Dermis microvascular lymphatic vessel endothelial cell (primary cell): ENCODE data around the gene NUDT14. TPM values are rescaled to one million over a fixed set of nuclear protein-coding genes. Genes with fewer than 3 reads are reported as not detected.

Experiments
- DNase-seq, 2 donors: peaks; one replicate each; pipeline versions ENCODE4 v3.0.0 to v3.0.0-alpha.2; 2010; ENCODE audit warnings: low read depth in 2 of 2
- total RNA-seq: library from RNA; depleted of rRNA; stranded (reverse); fragments of >200 nt; gene quantifications from 2 replicates; pipeline ENCODE4 v1.2.1, GENCODE V29; 2014

NUDT14 gene
- total RNA-seq, 1 donor from 2014 or later = 54.4 TPM

DNA sequence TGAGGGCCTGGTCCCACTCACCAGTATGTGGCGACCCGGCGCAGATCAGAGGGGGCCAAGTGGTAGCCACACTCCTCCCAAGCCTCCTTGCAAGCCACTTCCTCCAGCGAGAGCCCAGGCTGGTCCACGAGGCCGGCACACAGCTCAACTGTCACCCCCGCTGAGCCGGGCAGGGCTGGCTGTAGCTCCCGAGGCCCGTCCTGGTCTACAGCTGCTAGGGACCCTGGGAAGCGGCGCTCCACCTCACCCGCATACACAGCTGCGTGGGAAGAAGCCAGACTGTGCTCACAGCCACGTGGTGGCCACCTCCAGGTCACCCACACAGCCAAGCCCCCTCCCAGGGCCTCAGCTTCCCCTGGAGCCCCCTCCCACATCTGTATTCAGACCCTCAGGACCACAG is 4.6 kb downstream of the NUDT14 start:
- DNase-seq = no peak

GRCh38 chr14:105173901-105174894 is 6.9 kb downstream of the NUDT14 start:
- peak in 1 of 2 donors; percentile 63 for DNase-seq

GRCh38 chr14:105173145-105173544 is 8.0 kb downstream of the NUDT14 start:
- DNase-seq = no peak

GRCh38 chr14:105172476-105172875 is 8.6 kb downstream of the NUDT14 start:
- no peak for DNase-seq

GRCh38 chr14:105171004-105171673 is 10.0 kb downstream of the NUDT14 start:
- peak in 1 of 2 donors; percentile 38 for DNase-seq

DNA sequence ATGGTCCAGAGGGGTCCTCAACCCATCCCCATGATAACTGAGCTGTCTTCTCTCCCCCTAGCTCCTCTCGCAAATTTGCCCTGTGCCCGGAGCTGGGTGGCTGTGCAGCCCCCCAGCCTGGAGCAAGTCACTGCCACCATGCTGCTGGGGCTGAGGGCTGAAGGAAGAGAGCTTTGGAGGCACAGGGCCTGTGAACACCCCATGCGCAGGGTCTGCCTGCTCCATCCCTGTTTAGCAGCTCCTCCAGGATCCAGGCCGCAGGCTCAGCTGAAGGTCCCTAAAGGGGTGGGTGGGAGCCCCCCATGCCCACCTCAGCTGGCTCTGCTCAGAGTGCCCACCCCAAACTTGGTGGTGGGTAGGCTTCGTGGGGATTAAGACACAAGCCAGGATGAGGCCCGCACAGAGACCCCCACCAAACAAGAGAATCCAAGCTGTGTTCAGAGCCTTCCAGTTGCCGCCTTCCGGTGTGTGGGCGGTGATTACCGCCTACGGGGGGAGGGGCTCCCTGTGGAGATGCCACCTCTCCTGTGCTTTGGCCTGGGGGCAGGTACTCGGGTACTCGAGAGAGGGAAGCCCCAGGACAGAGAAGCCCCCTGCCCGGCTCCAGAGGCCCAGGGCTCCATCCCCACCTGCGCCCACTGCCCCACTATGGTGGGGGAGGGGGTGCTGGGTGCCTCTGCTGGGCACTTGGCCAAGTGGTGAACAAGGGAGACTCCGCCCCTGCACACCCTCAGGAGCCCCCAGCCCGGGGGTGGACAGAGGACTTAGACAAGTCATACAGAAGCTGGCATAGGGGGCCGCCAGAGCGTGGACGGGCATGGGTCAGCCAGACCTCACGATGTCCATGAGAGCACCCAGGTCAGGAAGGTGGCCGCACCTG is 11.1 kb downstream of the NUDT14 start:
- DNase-seq = no peak

GRCh38 chr14:105168979-105169507 is 12.1 kb downstream of the NUDT14 start:
- DNase-seq = peak; percentile 15 to 79

DNA sequence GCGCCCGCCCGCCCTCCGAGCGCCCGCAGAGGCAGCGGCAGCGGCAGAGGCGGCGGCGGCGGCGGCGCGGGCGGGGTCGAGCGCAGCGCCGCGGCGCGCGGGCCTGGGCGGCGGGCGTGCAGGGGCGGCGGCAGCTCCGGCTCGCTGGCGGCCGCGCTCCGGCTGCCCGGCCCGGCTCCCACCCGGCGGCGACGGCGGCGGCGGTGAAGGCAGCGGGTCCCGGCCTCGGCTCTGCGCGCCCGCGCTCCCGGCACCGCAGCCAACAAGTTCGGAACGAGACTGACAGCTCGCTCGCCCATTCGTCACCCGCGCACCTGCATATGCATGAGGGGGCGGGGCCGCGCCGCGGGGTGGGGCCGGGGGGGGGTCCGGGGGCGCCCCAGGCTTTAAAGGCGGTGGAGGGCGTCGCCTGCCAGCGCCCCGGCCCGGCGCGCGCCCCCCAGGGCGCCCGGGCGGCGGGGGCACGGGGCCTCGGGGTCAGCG is 12.6 kb downstream of the NUDT14 start, which contains the start of gene JAG2:
JAG2 (minus strand) TSS at position 281 of the 483 bp plus-strand sequence. CDS start 356 bp downstream, outside the sequence.
- peak; percentile 36 to 87 for DNase-seq

GRCh38 chr14:105168093-105168420 is 13.1 kb downstream of the NUDT14 start:
- DNase-seq = no peak

DNA sequence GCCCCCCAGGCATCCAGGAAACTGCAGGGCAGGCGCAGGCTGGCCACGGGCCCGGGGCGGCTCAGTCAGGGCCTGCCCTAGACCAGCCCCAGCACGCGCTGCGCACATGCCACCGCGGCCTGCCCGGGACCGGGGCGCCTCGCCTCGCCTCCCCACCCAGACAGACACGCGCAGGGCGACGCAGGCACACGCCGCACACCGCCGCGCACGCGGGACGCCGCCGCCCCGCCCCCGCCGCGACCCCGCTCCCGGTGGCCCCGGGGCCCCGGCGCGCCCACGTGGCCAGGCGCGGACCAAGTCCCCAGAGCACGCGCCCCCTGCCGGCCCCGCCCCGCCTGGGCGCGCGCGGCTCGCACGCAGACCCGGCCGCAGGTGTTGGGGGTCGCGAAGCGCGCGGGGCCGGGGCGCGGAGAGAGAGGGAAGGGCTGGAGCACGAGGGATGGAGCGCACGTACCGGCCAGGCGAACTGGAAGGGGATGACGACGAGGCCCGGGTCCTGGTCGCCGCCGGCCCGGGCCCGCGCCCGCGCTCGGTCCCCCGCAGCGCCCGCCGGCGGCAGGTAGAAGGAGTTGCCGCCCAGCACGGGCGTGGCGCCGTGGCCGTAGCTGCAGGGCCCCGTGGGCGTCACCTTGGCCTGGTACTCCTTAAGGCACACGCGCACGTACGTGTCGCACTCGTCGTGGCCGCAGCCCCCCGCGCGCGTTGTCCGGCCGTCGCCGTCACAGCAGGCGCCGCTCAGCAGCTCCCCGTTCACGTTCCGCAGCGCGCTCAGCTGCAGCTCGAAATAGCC is 13.6 kb downstream of the NUDT14 start:
- DNase-seq = peak in 1 of 2 donors; percentile 42

DNA sequence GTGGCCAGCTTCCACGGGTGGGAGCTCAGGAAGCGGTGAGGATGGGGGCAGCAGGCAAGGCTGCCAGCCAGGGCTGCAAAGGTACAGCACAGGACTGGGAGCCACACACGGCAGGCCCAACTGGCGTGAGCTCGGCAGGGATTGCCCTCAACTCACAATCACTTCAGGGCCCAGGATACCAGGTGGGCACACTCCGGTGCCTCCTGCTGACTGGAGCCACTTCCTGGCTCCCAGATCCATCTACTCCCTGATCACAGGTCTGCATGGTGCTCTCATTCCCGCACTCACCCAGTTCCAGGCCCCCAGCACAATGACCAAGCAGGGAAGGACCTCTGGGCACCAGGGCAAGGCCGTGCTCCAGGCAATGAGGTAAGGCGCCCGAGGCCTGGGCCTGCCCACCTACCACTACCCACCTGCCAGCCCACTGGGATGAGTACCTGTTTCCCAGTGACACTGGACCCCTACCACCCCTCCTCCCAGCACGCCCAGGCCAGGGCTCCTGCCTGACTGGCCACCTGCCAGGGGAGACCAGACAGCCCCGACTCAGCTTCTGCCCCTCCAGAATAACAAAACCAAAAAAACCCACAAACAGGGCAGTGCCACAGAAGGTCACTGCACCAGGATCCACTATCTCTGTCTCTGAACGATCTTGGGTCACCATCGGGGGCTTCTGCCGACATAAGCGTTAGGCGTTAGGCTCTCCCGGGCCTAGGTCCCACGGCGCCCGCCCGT is 14.4 kb downstream of the NUDT14 start:
- DNase-seq = no peak

DNA sequence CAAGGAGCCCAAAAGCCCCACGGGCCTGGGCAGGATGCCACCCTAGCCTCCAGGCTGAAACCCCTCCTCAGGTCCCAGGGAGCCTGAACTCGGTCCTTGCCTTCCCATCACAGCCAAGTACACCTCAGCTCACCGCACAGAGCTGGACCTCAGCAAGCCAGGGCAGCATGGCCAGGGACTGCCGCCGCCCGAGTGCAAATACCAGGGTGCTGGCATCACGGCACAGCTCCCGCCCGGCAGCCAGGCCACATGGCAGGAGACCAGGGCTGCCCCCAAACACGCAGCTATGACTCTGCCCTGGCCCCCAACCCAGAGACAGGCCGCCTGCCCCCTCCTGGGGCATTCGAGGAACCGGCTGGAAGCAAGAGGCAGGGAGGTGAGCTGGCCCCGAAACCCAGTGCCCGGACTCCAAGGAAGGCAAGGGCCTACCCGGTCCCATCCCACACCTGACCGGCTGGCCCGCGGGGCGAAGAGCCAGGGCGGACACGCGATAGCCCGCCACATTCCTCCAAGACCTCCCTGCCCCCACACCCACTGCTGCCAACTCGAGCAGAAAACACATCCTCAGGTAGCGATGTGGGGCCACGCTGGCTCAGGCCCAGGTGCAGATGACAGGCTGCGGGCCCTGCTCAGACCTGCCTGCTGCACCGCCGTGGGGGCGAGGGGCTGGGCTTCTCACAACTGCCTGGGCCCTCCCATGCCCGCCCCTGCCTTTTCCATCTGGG is 15.2 kb downstream of the NUDT14 start:
- no peak for DNase-seq

GRCh38 chr14:105165134-105165704 is 15.9 kb downstream of the NUDT14 start:
- DNase-seq = no peak

DNA sequence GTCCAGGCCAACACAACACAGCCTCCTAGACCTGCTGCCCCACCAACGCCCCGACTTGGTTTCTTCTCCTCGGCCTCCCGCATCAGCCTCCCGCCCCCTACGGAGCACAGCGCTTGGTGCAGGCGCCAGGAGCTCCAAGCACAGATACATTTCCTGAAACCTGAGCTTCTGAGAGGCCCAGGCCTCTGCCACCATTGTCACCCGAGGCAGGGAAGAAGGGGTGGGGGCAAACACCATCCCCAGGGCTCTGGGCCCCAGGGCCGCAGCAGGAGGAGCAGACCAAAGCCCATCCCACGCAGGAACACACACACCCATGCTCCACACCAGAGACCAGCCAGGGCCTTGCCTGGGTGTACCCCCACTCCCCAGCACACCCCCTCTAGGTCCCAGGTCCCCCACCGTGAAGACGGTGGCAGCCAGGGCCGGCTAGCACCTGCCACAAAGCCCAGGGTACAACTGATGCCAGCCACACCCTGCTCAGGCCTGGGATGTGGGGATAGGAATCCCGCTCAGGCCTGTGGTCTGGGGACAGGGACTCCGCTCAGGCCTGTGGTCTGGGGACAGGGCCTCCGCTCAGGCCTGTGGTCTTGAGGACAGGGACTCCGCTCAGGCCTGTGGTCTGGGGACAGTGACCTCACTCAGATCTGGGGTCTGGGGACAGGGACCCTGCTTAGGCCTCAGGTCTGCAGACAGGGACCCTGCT is 17.9 kb downstream of the NUDT14 start:
- no peak for DNase-seq

- no peak for DNase-seq
Measured at GRCh38 chr14:105162669-105162979, 18.5 kb downstream of the NUDT14 start.

- DNase-seq = no peak
Measured at GRCh38 chr14:105161964-105162668, 19.0 kb downstream of the NUDT14 start.

DNA sequence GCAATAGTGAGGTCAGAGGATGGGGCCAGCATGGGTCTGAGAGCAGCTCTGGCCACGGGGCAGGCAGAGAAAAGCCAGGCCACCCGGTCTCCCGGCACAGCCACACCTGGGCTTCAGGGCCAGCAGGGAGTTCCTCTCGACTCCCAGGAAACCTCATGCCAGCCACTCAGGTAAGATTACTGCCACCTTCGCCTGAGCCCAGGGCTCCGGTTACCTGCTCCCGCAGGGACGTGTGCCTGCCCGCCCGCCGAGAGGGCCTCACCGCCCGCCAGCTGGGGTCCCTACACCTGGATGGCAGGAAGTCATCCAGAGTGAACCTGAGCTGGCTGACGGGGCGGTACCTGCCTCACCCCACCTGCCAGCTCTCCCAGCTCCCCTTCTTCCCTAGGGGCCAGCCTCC is 19.8 kb downstream of the NUDT14 start:
- DNase-seq = no peak
